HEK293 (cell line): Measurements from ENCODE around the gene SFR1.

Experiments
- CTCF ChIA-PET: fragments of 350-600 bp; formaldehyde crosslinking; extraction: SDS; loops from one replicate; lab custom pipeline; 2021; ENCODE audit warnings: antibody characterized with exemption; lab: Yijun Ruan, JAX
- POLR2A ChIA-PET: fragments of 300-600 bp; formaldehyde crosslinking; extraction: SDS; loops from one replicate; lab custom pipeline; 2020; ENCODE audit warnings: antibody characterized with exemption, inconsistent platforms; lab: Yijun Ruan, JAX
- H3K27ac ChIP-seq: fragments of 200-500 bp; sonication (Bioruptor generic); 2 replicates; pipeline ENCODE4 v1.5.1; 2014; ENCODE audit warnings: low read depth, low read length, control low read depth, inconsistent platforms; ENCODE audit errors: extremely low read depth
- H3K36me3 ChIP-seq, 2 experiments: fragments of 200-500 bp in 1 of 2; sonication (Bioruptor generic) in 1 of 2; 1 replicate in 1 of 2; 2 replicates in 1 of 2; pipeline ENCODE4 v1.5.1; 2014 to 2017; ENCODE audit warnings: inconsistent platforms in 2 of 2, low read length in 2 of 2; ENCODE audit not compliant: control insufficient read depth in 2 of 2, insufficient read depth in 1 of 2
- H3K4me1 ChIP-seq: fragments of 200-500 bp; sonication (Bioruptor generic); 2 replicates; pipeline ENCODE4 v1.5.1; 2014; ENCODE audit warnings: mild to moderate bottlenecking, low read length, inconsistent platforms; ENCODE audit not compliant: control insufficient read depth, insufficient read depth
- H3K4me3 ChIP-seq: 2 replicates; pipeline ENCODE4 v1.5.1; 2011; ENCODE audit warnings: low read depth, mild to moderate bottlenecking, control low read depth, low read length, moderate library complexity
- H3K9me3 ChIP-seq: fragments of 200-500 bp; sonication (Bioruptor generic); 2 replicates; pipeline ENCODE4 v1.5.1; 2014; ENCODE audit warnings: low read depth, low read length, inconsistent platforms; ENCODE audit not compliant: control insufficient read depth, insufficient read depth
- BCL11B ChIP-seq: fragments of 450-650 bp; formaldehyde crosslinking; IDR thresholded peaks from 2 replicates; pipeline ENCODE4 v1.5.1; 2016; ENCODE audit warnings: low read depth, missing biosample characterization, missing genetic modification characterization
- CTCF ChIP-seq: fragments of 450-650 bp; formaldehyde crosslinking; IDR thresholded peaks from 2 replicates; pipeline ENCODE4 v1.5.1; 2016; ENCODE audit warnings: missing biosample characterization, missing genetic modification characterization
- PRDM4 ChIP-seq: fragments of 450-650 bp; formaldehyde crosslinking; IDR thresholded peaks from 2 replicates; pipeline ENCODE4 v1.5.1; 2017; ENCODE audit warnings: missing biosample characterization, missing genetic modification characterization
- PRDM6 ChIP-seq: fragments of 450-650 bp; formaldehyde crosslinking; IDR thresholded peaks from 2 replicates; pipeline ENCODE4 v1.5.1; 2017; ENCODE audit warnings: missing biosample characterization, missing genetic modification characterization
- ZBTB8A ChIP-seq: fragments of 450-650 bp; formaldehyde crosslinking; IDR thresholded peaks from 2 replicates; pipeline ENCODE4 v1.5.1; 2016; ENCODE audit warnings: missing biosample characterization, missing genetic modification characterization
- ZIC2 ChIP-seq: fragments of 450-650 bp; formaldehyde crosslinking; IDR thresholded peaks from 2 replicates; pipeline ENCODE4 v1.5.1; 2016; ENCODE audit warnings: missing biosample characterization, missing genetic modification characterization
- ZNF223 ChIP-seq: fragments of 450-650 bp; formaldehyde crosslinking; IDR thresholded peaks from 2 replicates; pipeline ENCODE4 v1.5.1; 2016; ENCODE audit warnings: missing biosample characterization, missing genetic modification characterization
- ZNF23 ChIP-seq: fragments of 450-650 bp; formaldehyde crosslinking; IDR thresholded peaks from 2 replicates; pipeline ENCODE4 v1.5.1; 2016; ENCODE audit warnings: missing biosample characterization, missing genetic modification characterization, borderline replicate concordance
- ZNF335 ChIP-seq: fragments of 450-650 bp; formaldehyde crosslinking; conservative IDR thresholded peaks from 2 replicates; pipeline ENCODE4 v1.5.1; 2016; ENCODE audit warnings: missing biosample characterization, missing genetic modification characterization
- ZNF585B ChIP-seq: fragments of 450-650 bp; formaldehyde crosslinking; IDR thresholded peaks from 2 replicates; pipeline ENCODE4 v1.5.1; 2016; ENCODE audit warnings: missing biosample characterization, missing genetic modification characterization
- ZNF654 ChIP-seq: fragments of 450-650 bp; formaldehyde crosslinking; IDR thresholded peaks from 2 replicates; pipeline ENCODE4 v1.5.1; 2016; ENCODE audit warnings: low read depth, missing biosample characterization, missing genetic modification characterization
- ZNF792 ChIP-seq: fragments of 450-650 bp; formaldehyde crosslinking; IDR thresholded peaks from 2 replicates; pipeline ENCODE4 v1.5.1; 2016; ENCODE audit warnings: missing biosample characterization, missing genetic modification characterization

The SFR1 gene

GRCh38 chr10:104123397-104123796 lies 1.4 kb downstream of the SFR1 start:
- no peak for TF ChIP-seq ZNF23
- TF ChIP-seq PRDM6 (tag by site-specific recombination), result peak; percentile 89
- TF ChIP-seq ZNF335, result 0 out of 2 replicates have a peak, but pooled peaks have one; percentile 18
- TF ChIP-seq ZNF654, result peak; percentile 54
- Histone ChIP-seq H3K4me3 (no peak overlapping the region), H3K9me3 (no peaks in the 10 kb centered on the region), H3K27ac (no peak overlapping the region), H3K36me3 (peaks cover 5 to 8% of the 10 kb centered on the region in 2 experiments; a peak in 2 of 3 replicates), H3K4me1 (peaks cover 4% of the 10 kb centered on the region)
- ChIA-PET CTCF (interaction anchor here (0.7 to 4.1 kb wide), 7 partner anchors 24 to 236 kb away, joined by 3 to 21 read pairs (median 3); no protein-coding TSS in a partner anchor), POLR2A (interaction anchor here (0.9 kb wide), 1 partner anchor 108 kb away, joined by 4 read pairs; the partner anchor contains the start of gene CFAP43)

- peaks cover 4% of the 10 kb centered on the region; the same call in 1 of the 2 replicates for H3K4me1 ChIP-seq
- ChIA-PET CTCF (interaction anchor here (0.7 to 1.3 kb wide), 5 partner anchors 13 to 1343 kb away, joined by 3 to 4 read pairs (median 3); no protein-coding TSS in a partner anchor), POLR2A (no interaction called here)
- no peaks in the 10 kb centered on the region for H3K9me3 ChIP-seq
- TF ChIP-seq ZNF792, result no peak
- peak; percentile 15; the same call in 1 of the 2 replicates for TF ChIP-seq ZNF585B (tag by site-specific recombination)
- TF ChIP-seq ZNF223 (tag by site-specific recombination), result no peak
- peak; percentile 18; the same call in 1 of the 2 replicates for TF ChIP-seq ZNF335
- TF ChIP-seq ZIC2 (tag by site-specific recombination), result peak; percentile 41; the same call in 1 of the 2 replicates
- TF ChIP-seq CTCF, result peak; percentile 34
- H3K36me3 ChIP-seq, result peaks cover 5 to 8% of the 10 kb centered on the region in 2 experiments; a peak in 2 of 3 replicates
- no peak overlapping the region for H3K4me3 ChIP-seq
- H3K27ac ChIP-seq, result no peak overlapping the region
Measured at GRCh38 chr10:104127411-104127810, 5.4 kb downstream of the SFR1 start.

GRCh38 chr10:104128214-104128613 lies 6.2 kb downstream of the SFR1 start:
- Histone ChIP-seq H3K36me3 (peaks cover 5 to 8% of the 10 kb centered on the region in 2 experiments; a peak in 2 of 3 replicates), H3K4me3 (no peak overlapping the region), H3K27ac (no peak overlapping the region), H3K9me3 (no peaks in the 10 kb centered on the region), H3K4me1 (peaks cover 1% of the 10 kb centered on the region; the same call in 1 of the 2 replicates)
- ChIA-PET POLR2A (no interaction called here), CTCF (interaction anchor here (0.6 to 1.0 kb wide), 3 partner anchors 12 to 189 kb away, joined by 3 read pairs; no protein-coding TSS in a partner anchor)
- TF ChIP-seq BCL11B (tag by site-specific recombination), result no peak
- TF ChIP-seq PRDM4, result no peak
- 0 out of 2 replicates have a peak, but pooled peaks have one; percentile 35 for TF ChIP-seq ZBTB8A (tag by site-specific recombination)
